Fibroblast of mammary gland (primary cell): ENCODE data around the gene TAS2R14.

Experiments used
- DNase-seq: peaks from one replicate; pipeline ENCODE4 v3.0.0-alpha.2; 2010; ENCODE audit warnings: low read depth
- H3K4me3 ChIP-seq: 2 replicates; pipeline ENCODE4 v1.5.1; 2011; ENCODE audit warnings: low read depth, mild to moderate bottlenecking, low read length, moderate library complexity; ENCODE audit not compliant: control insufficient read depth
- TF ChIP-seq, protein P1 (sequence below): conservative IDR thresholded peaks from 2 replicates; pipeline ENCODE4 v1.5.1; 2011; ENCODE audit warnings: low read depth, low read length, inconsistent platforms; ENCODE audit not compliant: control insufficient read depth, insufficient read depth

Gene TAS2R14

DNA sequence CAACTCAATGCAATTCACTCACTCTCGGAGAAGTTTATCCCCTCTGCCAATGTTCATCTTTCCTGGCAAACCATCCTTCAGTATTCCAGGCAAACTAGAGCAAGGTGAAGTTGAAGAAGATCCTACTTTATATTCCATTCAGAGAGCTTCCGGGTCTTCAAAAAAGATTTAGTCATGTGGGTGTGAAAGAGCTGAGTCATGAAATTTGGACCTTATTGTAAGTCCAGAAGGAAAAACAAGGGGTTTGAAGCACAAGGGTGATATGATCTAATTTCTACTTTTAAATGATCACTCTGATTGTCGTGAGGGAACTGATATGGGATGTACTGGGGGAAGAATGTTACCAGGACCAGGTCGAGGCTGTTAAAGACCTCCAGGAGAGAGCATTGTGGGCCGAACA, 12.8 kb downstream of the TAS2R14 start:
- DNase-seq: no peak
- no peak overlapping the region for H3K4me3 ChIP-seq
- TF ChIP-seq, protein P1, sequence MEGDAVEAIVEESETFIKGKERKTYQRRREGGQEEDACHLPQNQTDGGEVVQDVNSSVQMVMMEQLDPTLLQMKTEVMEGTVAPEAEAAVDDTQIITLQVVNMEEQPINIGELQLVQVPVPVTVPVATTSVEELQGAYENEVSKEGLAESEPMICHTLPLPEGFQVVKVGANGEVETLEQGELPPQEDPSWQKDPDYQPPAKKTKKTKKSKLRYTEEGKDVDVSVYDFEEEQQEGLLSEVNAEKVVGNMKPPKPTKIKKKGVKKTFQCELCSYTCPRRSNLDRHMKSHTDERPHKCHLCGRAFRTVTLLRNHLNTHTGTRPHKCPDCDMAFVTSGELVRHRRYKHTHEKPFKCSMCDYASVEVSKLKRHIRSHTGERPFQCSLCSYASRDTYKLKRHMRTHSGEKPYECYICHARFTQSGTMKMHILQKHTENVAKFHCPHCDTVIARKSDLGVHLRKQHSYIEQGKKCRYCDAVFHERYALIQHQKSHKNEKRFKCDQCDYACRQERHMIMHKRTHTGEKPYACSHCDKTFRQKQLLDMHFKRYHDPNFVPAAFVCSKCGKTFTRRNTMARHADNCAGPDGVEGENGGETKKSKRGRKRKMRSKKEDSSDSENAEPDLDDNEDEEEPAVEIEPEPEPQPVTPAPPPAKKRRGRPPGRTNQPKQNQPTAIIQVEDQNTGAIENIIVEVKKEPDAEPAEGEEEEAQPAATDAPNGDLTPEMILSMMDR: no peak

DNA sequence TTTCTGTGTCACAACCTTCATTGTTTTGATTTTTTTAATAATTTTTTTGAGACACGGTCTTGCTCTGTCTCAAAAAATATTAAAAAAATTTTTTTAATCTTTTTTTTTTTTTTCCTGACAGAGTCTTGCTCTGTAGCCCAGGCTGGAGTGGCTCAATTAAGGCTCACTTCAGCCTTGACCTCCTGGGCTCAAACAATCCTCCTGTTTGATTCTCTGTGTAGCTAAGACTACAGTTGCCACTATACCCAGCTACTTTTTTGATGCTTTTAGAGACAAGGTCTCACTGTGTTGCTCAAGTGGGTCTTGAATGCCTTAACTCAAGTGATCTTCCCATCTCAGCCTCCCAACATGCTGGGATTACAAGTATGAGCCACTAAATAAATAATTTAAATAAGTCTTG, 19.3 kb downstream of the TAS2R14 start:
- TF ChIP-seq, protein P1: no peak
- DNase-seq: no peak
- no peak overlapping the region for H3K4me3 ChIP-seq

DNA sequence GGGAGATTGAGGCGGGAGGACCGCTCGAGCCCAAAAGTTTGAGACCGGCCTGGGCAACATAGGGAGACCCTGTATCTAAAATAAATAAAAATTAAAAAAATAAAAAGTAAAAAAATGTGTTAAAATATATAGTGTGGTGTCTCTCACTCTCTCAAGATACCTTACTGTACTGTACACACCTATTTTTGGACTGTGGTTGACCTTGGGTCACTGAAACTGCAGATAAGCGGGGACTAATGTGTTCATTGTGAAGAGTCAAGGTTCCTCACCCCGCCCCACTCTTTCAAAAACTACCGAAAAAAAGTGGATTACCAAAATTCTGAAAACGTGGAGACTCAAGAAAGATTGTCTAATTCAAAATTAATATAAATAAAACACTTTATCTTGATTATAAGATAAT, 28.7 kb downstream of the TAS2R14 start:
- DNase-seq: no peak
- TF ChIP-seq, protein P1: no peak

DNA sequence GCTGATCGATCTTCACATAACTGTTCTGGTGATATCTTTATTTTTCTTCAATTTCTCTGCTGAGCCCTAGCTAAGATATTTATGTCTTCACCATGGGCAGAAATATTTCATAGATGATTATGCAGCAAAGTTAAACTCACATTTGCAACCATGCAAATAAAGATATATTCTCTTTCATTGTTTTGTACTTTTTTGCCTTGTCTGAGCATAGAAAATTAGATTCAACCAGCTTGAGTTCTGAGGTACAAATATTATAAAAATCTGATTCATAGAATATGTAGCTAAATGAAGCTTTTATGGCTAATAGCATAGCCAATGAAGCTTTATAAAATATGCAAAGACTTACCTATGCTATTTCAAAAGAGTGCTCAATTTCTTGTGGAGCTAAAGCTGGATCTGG, 29.6 kb downstream of the TAS2R14 start, which contains the start of gene TAS2R13:
Gene TAS2R13, minus strand, starts transcription at position 101 of the 400 bp plus-strand sequence. CDS start 264 bp downstream, outside the sequence.
- DNase-seq: no peak
- TF ChIP-seq, protein P1: no peak
- H3K4me3 ChIP-seq: no peak within 1 kb of the TSS

More for the DNA sequence above, 28.7 kb downstream of the TAS2R14 start:
- no peak overlapping the region for H3K4me3 ChIP-seq

GRCh38 chr12:10904686-10905085, 34.4 kb downstream of the TAS2R14 start:
- DNase-seq: no peak
- TF ChIP-seq, protein P1: no peak
- no peak overlapping the region for H3K4me3 ChIP-seq

GRCh38 chr12:10901427-10901826, 37.6 kb downstream of the TAS2R14 start:
- H3K4me3 ChIP-seq: no peak overlapping the region
- DNase-seq: peak; percentile 5
- TF ChIP-seq, protein P1: no peak

DNA sequence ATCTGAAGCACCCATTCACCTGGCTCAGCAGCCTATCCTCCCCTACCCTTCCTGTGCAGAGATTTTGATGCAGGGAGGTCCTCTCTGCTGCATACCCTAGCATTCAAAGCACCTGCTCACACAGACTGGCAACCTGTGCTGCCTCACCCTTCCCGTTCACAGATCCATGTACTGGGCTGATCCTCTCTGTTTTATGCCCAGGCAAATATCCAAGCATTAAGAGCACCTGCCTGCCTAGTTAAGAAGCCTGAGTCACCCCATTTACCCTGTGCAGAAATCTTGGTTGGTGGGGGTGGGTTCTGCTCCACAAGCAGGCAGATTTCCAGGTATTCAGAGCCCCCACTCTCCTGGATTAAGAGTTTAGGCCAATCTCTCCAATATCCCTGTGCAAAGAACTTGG, 38.1 kb downstream of the TAS2R14 start:
- no peak overlapping the region for H3K4me3 ChIP-seq
- DNase-seq: no peak
- TF ChIP-seq, protein P1: no peak
